Hepatocyte (in vitro differentiated cells): ENCODE measurements around the gene MTAP.

ENCODE experiments used
- CTCF ChIP-seq: fragments of 200-600 bp; sonication (generic); IDR thresholded peaks from 2 replicates; pipeline ENCODE4 v1.5.1; 2016; ENCODE audit warnings: antibody characterized with exemption, mild to moderate bottlenecking; ENCODE audit not compliant: poor library complexity
- EZH2 ChIP-seq: fragments of 200-600 bp; sonication (generic); IDR thresholded peaks from 2 replicates; pipeline ENCODE4 v1.6.1; 2016; ENCODE audit warnings: antibody characterized with exemption, mild to moderate bottlenecking, borderline replicate concordance
- EZH2phosphoT487 ChIP-seq: fragments of 200-600 bp; sonication (generic); IDR thresholded peaks from one replicate; pipeline ENCODE4 v1.6.1; 2018; ENCODE audit warnings: antibody characterized with exemption, mild to moderate bottlenecking, low read depth, moderate library complexity; ENCODE audit not compliant: unreplicated experiment, severe bottlenecking

GRCh38 chr9:21974722-21975409 lies 172.4 kb downstream of the MTAP start:
- TF ChIP-seq CTCF (no peak), EZH2 (peak; percentile 98), EZH2phosphoT487 (peak; percentile 14)
